Measurements from ENCODE around the gene GNG13. TPM values are rescaled to one million over a fixed set of nuclear protein-coding genes. Genes with fewer than 3 reads are reported as not detected.

The GNG13 gene
- total and polyA plus RNA-seq, 9 of the 15 experiments (the other 6 are each of a cell fraction or from before 2014, with no cell fraction given): not detected

DNA sequence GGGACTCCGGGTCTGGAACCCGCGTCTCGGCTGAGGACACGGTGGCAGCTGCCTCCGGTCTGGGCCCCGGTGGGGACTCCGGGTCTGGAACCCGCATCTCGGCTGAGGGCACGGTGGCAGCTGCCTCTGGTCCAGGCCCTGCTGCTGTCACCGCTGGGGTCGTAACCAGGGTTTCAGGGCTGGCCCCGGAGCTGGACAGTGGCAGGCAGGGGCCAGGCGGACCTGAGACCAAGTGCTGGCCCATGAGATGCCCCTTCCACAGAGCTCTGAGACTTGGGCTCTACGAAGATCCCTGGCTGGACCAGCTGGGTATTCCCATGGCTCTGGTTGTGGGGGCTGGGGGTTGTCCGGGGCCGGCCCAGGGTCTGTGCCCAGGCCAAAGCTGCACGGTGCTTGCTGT lies 16.1 kb downstream of the GNG13 start:
- no peak overlapping the region for H3K4me2 ChIP-seq (ENCODE audit: insufficient read depth, low read length)
- no peak overlapping the region for H3K4me3 ChIP-seq
- H3K9me1 ChIP-seq (ENCODE audit: control insufficient read depth, insufficient read depth, low read length): no peaks in the 10 kb centered on the region
- in situ Hi-C loops (cut with MboI) (no loop called here), intact Hi-C loops (cut with micrococcal nuclease) (no loop called here)
- H3K4me1 ChIP-seq (replicated peaks in 1 of 2; ENCODE audit: control insufficient read depth in 2 of 2, insufficient read depth in 2 of 2, low read length in 2 of 2): peaks cover 16 to 91% of the 10 kb centered on the region in 2 experiments; a peak in 4 of 5 replicates
- 91% methylated on average over 11 of the region's 19 CpGs for WGBS (ENCODE audit: insufficient coverage, low coverage, missing lambda C conversion rate)
- no peak overlapping the region for H3K27ac ChIP-seq (ENCODE audit: extremely low read depth, low read depth, low read length)
- ATAC-seq (no peak), FAIRE-seq (no peak), DNase-seq (ENCODE audit: extremely low read depth in 1 of 4, low spot score in 3 of 4) (no peak)
- peaks cover 14% of the 10 kb centered on the region for H4K20me1 ChIP-seq (replicated peaks; ENCODE audit: control insufficient read depth, insufficient read depth, low read length)
- peaks cover 0 to 11% of the 10 kb centered on the region in 2 experiments; a peak in 2 of 5 replicates for H3K27me3 ChIP-seq (ENCODE audit: control insufficient read depth in 2 of 2, insufficient read depth in 2 of 2, low read length in 2 of 2)
- H3K36me3 ChIP-seq (ENCODE audit: control insufficient read depth, insufficient read depth, low read length): peaks cover 29% of the 10 kb centered on the region; the same call in 2 of the 3 replicates
- peaks cover 23% of the 10 kb centered on the region for H3K79me2 ChIP-seq (ENCODE audit: control insufficient read depth, insufficient read depth, low read length)
- CTCF ChIA-PET (ENCODE audit: low intra/inter-chr PET ratio): interaction anchor here (0.5 to 3.9 kb wide), 3 partner anchors 35 to 89 kb away, joined by 4 to 73 read pairs (median 6); no protein-coding TSS in a partner anchor
- POLR2A ChIA-PET: interaction anchor here (0.5 to 1.3 kb wide), 11 partner anchors 11 to 1171 kb away, joined by 3 to 5 read pairs (median 3); no protein-coding TSS in a partner anchor
- no TSS peak for BruUV-seq (replicated peaks)
- H3K9me3 ChIP-seq (replicated peaks; ENCODE audit: control insufficient read depth, insufficient read depth, low read depth, low read length): no peaks in the 10 kb centered on the region
- peak overlapping the region in 1 of 2 experiments; percentile 29; a peak in 1 of 4 replicates for H3K9ac ChIP-seq (ENCODE audit: insufficient read depth in 1 of 2, low read depth in 2 of 2, low read length in 2 of 2)
- no peak overlapping the region for H2AFZ ChIP-seq (ENCODE audit: low read depth, low read length)
- TF ChIP-seq ZNF197 (CRISPR knock-in tag; IDR thresholded peaks at IDR 0.05; ENCODE audit: low read depth): no peak
- TF ChIP-seq SP1 (CRISPR knock-in tag; IDR thresholded peaks at IDR 0.05): no peak
- no peak for TF ChIP-seq HMGN3 (IDR thresholded peaks at IDR 0.05; ENCODE audit: borderline replicate concordance, extremely low read depth, insufficient read length, low read depth, low read length)
- TF ChIP-seq, protein P1, sequence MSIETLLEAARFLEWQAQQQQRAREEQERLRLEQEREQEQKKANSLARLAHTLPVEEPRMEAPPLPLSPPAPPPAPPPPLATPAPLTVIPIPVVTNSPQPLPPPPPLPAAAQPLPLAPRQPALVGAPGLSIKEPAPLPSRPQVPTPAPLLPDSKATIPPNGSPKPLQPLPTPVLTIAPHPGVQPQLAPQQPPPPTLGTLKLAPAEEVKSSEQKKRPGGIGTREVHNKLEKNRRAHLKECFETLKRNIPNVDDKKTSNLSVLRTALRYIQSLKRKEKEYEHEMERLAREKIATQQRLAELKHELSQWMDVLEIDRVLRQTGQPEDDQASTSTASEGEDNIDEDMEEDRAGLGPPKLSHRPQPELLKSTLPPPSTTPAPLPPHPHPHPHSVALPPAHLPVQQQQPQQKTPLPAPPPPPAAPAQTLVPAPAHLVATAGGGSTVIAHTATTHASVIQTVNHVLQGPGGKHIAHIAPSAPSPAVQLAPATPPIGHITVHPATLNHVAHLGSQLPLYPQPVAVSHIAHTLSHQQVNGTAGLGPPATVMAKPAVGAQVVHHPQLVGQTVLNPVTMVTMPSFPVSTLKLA (conservative IDR thresholded peaks at IDR 0.05): no peak
- TF ChIP-seq, protein P2, sequence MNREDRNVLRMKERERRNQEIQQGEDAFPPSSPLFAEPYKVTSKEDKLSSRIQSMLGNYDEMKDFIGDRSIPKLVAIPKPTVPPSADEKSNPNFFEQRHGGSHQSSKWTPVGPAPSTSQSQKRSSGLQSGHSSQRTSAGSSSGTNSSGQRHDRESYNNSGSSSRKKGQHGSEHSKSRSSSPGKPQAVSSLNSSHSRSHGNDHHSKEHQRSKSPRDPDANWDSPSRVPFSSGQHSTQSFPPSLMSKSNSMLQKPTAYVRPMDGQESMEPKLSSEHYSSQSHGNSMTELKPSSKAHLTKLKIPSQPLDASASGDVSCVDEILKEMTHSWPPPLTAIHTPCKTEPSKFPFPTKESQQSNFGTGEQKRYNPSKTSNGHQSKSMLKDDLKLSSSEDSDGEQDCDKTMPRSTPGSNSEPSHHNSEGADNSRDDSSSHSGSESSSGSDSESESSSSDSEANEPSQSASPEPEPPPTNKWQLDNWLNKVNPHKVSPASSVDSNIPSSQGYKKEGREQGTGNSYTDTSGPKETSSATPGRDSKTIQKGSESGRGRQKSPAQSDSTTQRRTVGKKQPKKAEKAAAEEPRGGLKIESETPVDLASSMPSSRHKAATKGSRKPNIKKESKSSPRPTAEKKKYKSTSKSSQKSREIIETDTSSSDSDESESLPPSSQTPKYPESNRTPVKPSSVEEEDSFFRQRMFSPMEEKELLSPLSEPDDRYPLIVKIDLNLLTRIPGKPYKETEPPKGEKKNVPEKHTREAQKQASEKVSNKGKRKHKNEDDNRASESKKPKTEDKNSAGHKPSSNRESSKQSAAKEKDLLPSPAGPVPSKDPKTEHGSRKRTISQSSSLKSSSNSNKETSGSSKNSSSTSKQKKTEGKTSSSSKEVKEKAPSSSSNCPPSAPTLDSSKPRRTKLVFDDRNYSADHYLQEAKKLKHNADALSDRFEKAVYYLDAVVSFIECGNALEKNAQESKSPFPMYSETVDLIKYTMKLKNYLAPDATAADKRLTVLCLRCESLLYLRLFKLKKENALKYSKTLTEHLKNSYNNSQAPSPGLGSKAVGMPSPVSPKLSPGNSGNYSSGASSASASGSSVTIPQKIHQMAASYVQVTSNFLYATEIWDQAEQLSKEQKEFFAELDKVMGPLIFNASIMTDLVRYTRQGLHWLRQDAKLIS (CRISPR knock-in tag; IDR thresholded peaks at IDR 0.05): no peak
- TF ChIP-seq PCBP1 (IDR thresholded peaks at IDR 0.05; ENCODE audit: low read depth, low read length, poor library complexity, severe bottlenecking): no peak
- TF ChIP-seq CHD1 (IDR thresholded peaks at IDR 0.05; ENCODE audit: low read length): no peak
- TF ChIP-seq CREBBP (IDR thresholded peaks at IDR 0.05; ENCODE audit: low read depth, low read length): no peak
- no peak for TF ChIP-seq TCF7L2 (IDR thresholded peaks at IDR 0.05; ENCODE audit: low read depth, low read length)
- TF ChIP-seq NR2C2 (CRISPR knock-in tag; IDR thresholded peaks at IDR 0.05): no peak
- TF ChIP-seq NR2C2 (tag; IDR thresholded peaks at IDR 0.05): no peak
- TF ChIP-seq NFXL1 (CRISPR knock-in tag; IDR thresholded peaks at IDR 0.05): no peak
- TF ChIP-seq, protein P3, sequence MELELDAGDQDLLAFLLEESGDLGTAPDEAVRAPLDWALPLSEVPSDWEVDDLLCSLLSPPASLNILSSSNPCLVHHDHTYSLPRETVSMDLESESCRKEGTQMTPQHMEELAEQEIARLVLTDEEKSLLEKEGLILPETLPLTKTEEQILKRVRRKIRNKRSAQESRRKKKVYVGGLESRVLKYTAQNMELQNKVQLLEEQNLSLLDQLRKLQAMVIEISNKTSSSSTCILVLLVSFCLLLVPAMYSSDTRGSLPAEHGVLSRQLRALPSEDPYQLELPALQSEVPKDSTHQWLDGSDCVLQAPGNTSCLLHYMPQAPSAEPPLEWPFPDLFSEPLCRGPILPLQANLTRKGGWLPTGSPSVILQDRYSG (tag; conservative IDR thresholded peaks at IDR 0.05; ENCODE audit: low read depth): no peak
- no peak for TF ChIP-seq ZC3H8 (IDR thresholded peaks at IDR 0.05)
- TF ChIP-seq, protein P4, sequence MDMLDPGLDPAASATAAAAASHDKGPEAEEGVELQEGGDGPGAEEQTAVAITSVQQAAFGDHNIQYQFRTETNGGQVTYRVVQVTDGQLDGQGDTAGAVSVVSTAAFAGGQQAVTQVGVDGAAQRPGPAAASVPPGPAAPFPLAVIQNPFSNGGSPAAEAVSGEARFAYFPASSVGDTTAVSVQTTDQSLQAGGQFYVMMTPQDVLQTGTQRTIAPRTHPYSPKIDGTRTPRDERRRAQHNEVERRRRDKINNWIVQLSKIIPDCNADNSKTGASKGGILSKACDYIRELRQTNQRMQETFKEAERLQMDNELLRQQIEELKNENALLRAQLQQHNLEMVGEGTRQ (CRISPR knock-in tag; IDR thresholded peaks at IDR 0.05): no peak
- TF ChIP-seq ATF7 (IDR thresholded peaks at IDR 0.05): no peak

Data from K562 (cell line).